ENCODE measurements around the gene PDE2A.

- TF ChIP-seq MAX (IDR thresholded peaks at IDR 0.05; ENCODE audit: low read depth, low read length) (no peak), CTCF (IDR thresholded peaks at IDR 0.05; ENCODE audit: low read depth, low read length) (no peak), POLR2A (IDR thresholded peaks at IDR 0.05; ENCODE audit: extremely low read depth, insufficient read length) (no peak), MYC (IDR thresholded peaks at IDR 0.05; ENCODE audit: low read depth, low read length) (no peak)
Observed at GRCh38 chr11:72617080-72617762, 57.0 kb downstream of the PDE2A start.
